K562 (cell line): Measurements from ENCODE around the gene PPFIA1. TPM values are rescaled to one million over a fixed set of nuclear protein-coding genes. Genes with fewer than 3 reads are reported as not detected.
A peak's percentile ranks its signal among the peaks of the same experiment; 100 is the strongest.
"Not testable (repeated sequence)": the region's sequence is repeated elsewhere in the genome, so short reads cannot be mapped to it uniquely, and the experiment has no call there.

Source experiments
- ATAC-seq: fragments of 200-7000 bp; cut with Tn5 transposase; 3 replicates; pipeline ENCODE4 v1.9.1; 2020; ENCODE audit warnings: moderate library complexity
- BruUV-seq: library from RNA; stranded (reverse); fragments of 400-500 nt; replicated peaks from 2 replicates; lab custom pipeline; 2021; lab: Mats Ljungman, UMichigan
- CTCF ChIA-PET: fragments of 300-600 bp; formaldehyde crosslinking; extraction: SDS; loops from one replicate; lab custom pipeline; 2021; ENCODE audit warnings: low intra/inter-chr PET ratio; lab: Yijun Ruan, JAX
- POLR2A ChIA-PET: fragments of 300-600, 350-650 bp; sonication (Branson Sonifier 250); formaldehyde crosslinking; extraction: SDS; loops from one replicate; lab custom pipeline; 2021; ENCODE audit warnings: antibody characterized with exemption, inconsistent platforms; lab: Yijun Ruan, JAX
- DNase-seq, 4 experiments: peaks; one replicate each; pipeline versions ENCODE4 v3.0.0 to v3.0.0-alpha.2; 2011 to 2018; ENCODE audit warnings: low spot score in 3 of 4, mixed read lengths in 3 of 4; ENCODE audit errors: extremely low read depth in 1 of 4
- FAIRE-seq: peaks from 2 replicates; lab custom pipeline; 2011; peaks lifted over from hg19 to GRCh38; lab: Jason Lieb, UNC
- H2AFZ ChIP-seq: 2 replicates; pipeline ENCODE4 v1.6.0; 2011; ENCODE audit warnings: low read depth, low read length, control low read depth, inconsistent platforms
- H3K27ac ChIP-seq: fragments of 200-600 bp; 3 replicates; pipeline ENCODE4 v1.8.0; 2011; ENCODE audit warnings: low read depth, mild to moderate bottlenecking, control low read depth, inconsistent platforms, low read length, moderate library complexity, mixed read lengths; ENCODE audit errors: extremely low read depth
- H3K27me3 ChIP-seq, 2 experiments: fragments of 300-600 bp in 1 of 2; 2 replicates in 1 of 2; 3 replicates in 1 of 2; pipeline versions ENCODE4 v1.6.0 to v1.8.0; 2011; ENCODE audit warnings: inconsistent platforms in 2 of 2, low read length in 2 of 2, mild to moderate bottlenecking in 1 of 2, mixed read lengths in 1 of 2, moderate library complexity in 1 of 2; ENCODE audit not compliant: control insufficient read depth in 2 of 2, insufficient read depth in 2 of 2
- H3K36me3 ChIP-seq: fragments of 300-600 bp; 3 replicates; pipeline ENCODE4 v1.8.0; 2011; ENCODE audit warnings: mild to moderate bottlenecking, low read length, inconsistent platforms; ENCODE audit not compliant: control insufficient read depth, insufficient read depth
- H3K4me1 ChIP-seq, 2 experiments: fragments of 200-600 bp in 1 of 2; replicated peaks in 1 of 2; 2 replicates in 1 of 2; 3 replicates in 1 of 2; pipeline versions ENCODE4 v1.5.1 to v1.8.0; 2011; ENCODE audit warnings: inconsistent platforms in 2 of 2, low read length in 2 of 2, mild to moderate bottlenecking in 1 of 2, mixed read lengths in 1 of 2, moderate library complexity in 1 of 2; ENCODE audit not compliant: control insufficient read depth in 2 of 2, insufficient read depth in 2 of 2
- H3K4me2 ChIP-seq: 2 replicates; pipeline ENCODE4 v1.6.1; 2011; ENCODE audit warnings: low read length, control low read depth, inconsistent platforms, mixed read lengths; ENCODE audit not compliant: insufficient read depth
- H3K4me3 ChIP-seq: fragments of 200-600 bp; sonication (generic), shearing (Covaris generic); 2 replicates; pipeline ENCODE4 v1.5.1; 2016; ENCODE audit warnings: control low read depth, inconsistent platforms
- H3K79me2 ChIP-seq: fragments of 200-600 bp; 3 replicates; pipeline ENCODE4 v1.8.0; 2011; ENCODE audit warnings: low read length, inconsistent platforms; ENCODE audit not compliant: control insufficient read depth, insufficient read depth
- H3K9ac ChIP-seq, 2 experiments: 2 replicates each; pipeline versions ENCODE4 v1.6.0 to v1.6.1; 2011; ENCODE audit warnings: low read depth in 2 of 2, low read length in 2 of 2, control low read depth in 1 of 2, inconsistent platforms in 1 of 2, mild to moderate bottlenecking in 1 of 2, mixed read lengths in 1 of 2; ENCODE audit not compliant: insufficient read depth in 1 of 2
- H3K9me1 ChIP-seq: one replicate; pipeline ENCODE4 v1.6.0; 2011; ENCODE audit warnings: inconsistent platforms, mild to moderate bottlenecking, low read length, moderate library complexity; ENCODE audit not compliant: control insufficient read depth, insufficient read depth
- H3K9me3 ChIP-seq: replicated peaks from 2 replicates; pipeline ENCODE4 v1.5.1; 2011; ENCODE audit warnings: low read depth, low read length, inconsistent platforms; ENCODE audit not compliant: control insufficient read depth, insufficient read depth
- H4K20me1 ChIP-seq: replicated peaks from 2 replicates; pipeline ENCODE4 v1.6.1; 2011; ENCODE audit warnings: low read length, inconsistent platforms, mixed read lengths; ENCODE audit not compliant: control insufficient read depth, insufficient read depth
- ARNT ChIP-seq, 2 experiments: fragments of 450-650 bp; IDR thresholded peaks; 2 replicates each; pipeline ENCODE4 v1.6.1; 2016; ENCODE audit warnings: mild to moderate bottlenecking in 1 of 2
- BHLHE40 ChIP-seq: IDR thresholded peaks from 2 replicates; pipeline ENCODE4 v1.6.1; 2011; ENCODE audit warnings: low read length, improper control_type of control experiment
- EHMT2 ChIP-seq: fragments of 450-650 bp; IDR thresholded peaks from 2 replicates; pipeline ENCODE4 v1.6.1; 2018; ENCODE audit warnings: antibody characterized with exemption
- ESRRB ChIP-seq: fragments of 250-450 bp; sonication (Bioruptor Pico); IDR thresholded peaks from 2 replicates; pipeline ENCODE4 v1.5.0; 2020; ENCODE audit warnings: mild to moderate bottlenecking, moderate library complexity, borderline replicate concordance
- ETV6 ChIP-seq, 3 experiments: fragments of 150-350 bp in 1 of 3; sonication (generic) in 1 of 3; formaldehyde crosslinking in 1 of 3; IDR thresholded peaks; 2 replicates each; pipeline versions ENCODE4 v1.6.1 to v1.8.0; 2014 to 2022; ENCODE audit warnings: borderline replicate concordance in 2 of 3, low read depth in 2 of 3, antibody characterized with exemption in 1 of 3, low read length in 1 of 3, mild to moderate bottlenecking in 1 of 3, missing genetic modification reagents in 1 of 3
- KDM5B ChIP-seq: fragments of 200-600 bp; sonication (generic); IDR thresholded peaks from 2 replicates; pipeline ENCODE4 v1.6.1; 2012; ENCODE audit warnings: low read depth, mild to moderate bottlenecking, moderate library complexity, low read length, control low read depth, inconsistent platforms; ENCODE audit not compliant: insufficient replicate concordance
- MIER1 ChIP-seq: fragments of 450-650 bp; IDR thresholded peaks from 2 replicates; pipeline ENCODE4 v1.6.1; 2016; ENCODE audit warnings: antibody characterized with exemption, mild to moderate bottlenecking, low read depth
- SIN3B ChIP-seq: fragments of 450-650 bp; IDR thresholded peaks from 2 replicates; pipeline ENCODE4 v1.6.1; 2017; ENCODE audit warnings: low read depth, mild to moderate bottlenecking, moderate library complexity
- THRAP3 ChIP-seq: fragments of 450-650 bp; IDR thresholded peaks from 2 replicates; pipeline ENCODE4 v1.6.1; 2016; ENCODE audit warnings: mild to moderate bottlenecking, inconsistent platforms, borderline replicate concordance
- YY1 ChIP-seq, 3 experiments: IDR thresholded peaks; 2 replicates each; pipeline ENCODE4 v1.6.1; 2011; ENCODE audit warnings: low read length in 2 of 3, mild to moderate bottlenecking in 2 of 3, moderate library complexity in 2 of 3, borderline replicate concordance in 1 of 3, control low read depth in 1 of 3, low read depth in 1 of 3; ENCODE audit not compliant: insufficient read depth in 3 of 3, insufficient replicate concordance in 2 of 3, control insufficient read depth in 1 of 3, insufficient read length in 1 of 3; ENCODE audit errors: extremely low read depth in 1 of 3
- WGBS: fragments of 100-300 bp; shearing (Covaris generic); methylation state at CpG from one replicate; pipeline ENCODE4 v1.1.6; 2016; ENCODE audit warnings: low coverage, mixed read lengths; ENCODE audit not compliant: insufficient coverage; ENCODE audit errors: missing lambda C conversion rate; 5-methylcytosine and 5-hydroxymethylcytosine counted together
- in situ Hi-C: fragments of 300-500 bp; cut with MboI; formaldehyde crosslinking; loops from 4 replicates; pipeline ENCODE4 v1.15.0; 2018; ENCODE audit warnings: inconsistent platforms, mixed read lengths
- intact Hi-C: fragments of 100-400 bp; cut with micrococcal nuclease; formaldehyde crosslinking; loops from 2 replicates; pipeline ENCODE4 v1.14.2; 2022
- polyA plus RNA-seq, 8 experiments: library from polyadenylated mRNA; depleted of rRNA in 4 of 8; stranded (reverse) in 5 of 8; unstranded in 3 of 8; fragments of >200 nt; fragmentation: Nextera tagmentation in 2 of 8; fragmentation: Illumina TruSeq in 1 of 8; extraction: Ambion mirVana in 2 of 8; extraction: Trizol in 1 of 8; gene quantifications; 2 replicates each; pipeline versions ENCODE4 v1.2.1 to v1.2.3, GENCODE V29; 2011 to 2014; ENCODE audit warnings: inconsistent platforms in 1 of 8, missing spikeins in 1 of 8
- total RNA-seq, 7 experiments: library from RNA; depleted of rRNA in 6 of 7; stranded (reverse); fragments of >200 nt in 6 of 7; fragmentation: Illumina TruSeq in 2 of 7; extraction: Trizol in 2 of 7; gene quantifications; 2 replicates each; pipeline versions ENCODE4 v1.2.1 to v1.2.3, GENCODE V29; 2011 to 2021; ENCODE audit warnings: low replicate concordance in 1 of 7

Gene PPFIA1
- total and polyA plus RNA-seq, 9 of the 15 experiments (the other 6 are each of a cell fraction or from before 2014, with no cell fraction given) = 9.9 to 41.5 (median 28.5) TPM

GRCh38 chr11:70389201-70389600 lies 118.7 kb downstream of the PPFIA1 start:
- POLR2A ChIA-PET = interaction anchor here (1.5 kb wide), 1 partner anchor 11 kb away, joined by 6 read pairs; no protein-coding TSS in a partner anchor
- in situ Hi-C loops = no loop called here
- peaks cover 67% of the 10 kb centered on the region; the same call in 2 of the 3 replicates for H3K36me3 ChIP-seq

GRCh38 chr11:70390882-70391281 lies 120.4 kb downstream of the PPFIA1 start:
- Histone ChIP-seq H3K36me3 (peaks cover 70% of the 10 kb centered on the region; the same call in 2 of the 3 replicates), H3K27ac (peak overlapping the region; percentile 28; the same call in 1 of the 3 replicates), H3K79me2 (peaks cover 66% of the 10 kb centered on the region)
- H3K27me3 ChIP-seq, in situ Hi-C loops, FAIRE-seq, H3K4me3 ChIP-seq, H3K9ac ChIP-seq, H3K9me1 ChIP-seq, H3K9me3 ChIP-seq, ATAC-seq, H4K20me1 ChIP-seq, H3K4me2 ChIP-seq, POLR2A ChIA-PET, BruUV-seq, DNase-seq, H2AFZ ChIP-seq, H3K4me1 ChIP-seq, CTCF ChIA-PET: not testable (repeated sequence)
- 94% methylated on average over 6 of the region's 7 CpGs for WGBS
- intact Hi-C loops = loop anchor here (10.0 kb wide), 1 partner anchor 186 kb away; the partner anchor contains the start of gene FADD
- peak in 1 of 3 experiments; percentile 36 for TF ChIP-seq YY1 (IDR thresholded peaks at IDR 0.05; ENCODE audit: borderline replicate concordance in 1 of 3, control insufficient read depth in 1 of 3, extremely low read depth in 1 of 3, insufficient read depth in 3 of 3, insufficient read length in 1 of 3, insufficient replicate concordance in 2 of 3, low read depth in 1 of 3, low read length in 2 of 3)

More at GRCh38 chr11:70389201-70389600, 118.7 kb downstream of the PPFIA1 start:
- BruUV-seq = no TSS peak
- intact Hi-C loops = no loop called here
- H3K4me1 ChIP-seq = peaks cover 0 to 12% of the 10 kb centered on the region in 2 experiments; a peak in 2 of 5 replicates
- ATAC-seq = no peak
- DNase-seq = no peak
- CTCF ChIA-PET = no interaction called here
- no peaks in the 10 kb centered on the region for H4K20me1 ChIP-seq
- H3K27me3 ChIP-seq = no peaks in the 10 kb centered on the region
- no peaks in the 10 kb centered on the region for H3K9me3 ChIP-seq
- no peak for FAIRE-seq
- H3K27ac ChIP-seq = peak overlapping the region; percentile 26; the same call in 1 of the 3 replicates
- no peak for TF ChIP-seq KDM5B
- no peak for TF ChIP-seq BHLHE40
- TF ChIP-seq SIN3B = no peak
- no peak for TF ChIP-seq MIER1
- TF ChIP-seq ESRRB (CRISPR knock-in tag) = no peak
- no peak for TF ChIP-seq ETV6 (IDR thresholded peaks at IDR 0.05; ENCODE audit: borderline replicate concordance in 1 of 2, low read depth in 2 of 2, low read length in 1 of 2)
- TF ChIP-seq ETV6 (CRISPR knock-in tag; IDR thresholded peaks at IDR 0.05; ENCODE audit: borderline replicate concordance) = no peak
- TF ChIP-seq EHMT2 = no peak
- TF ChIP-seq ARNT (IDR thresholded peaks at IDR 0.05) = no peak
- TF ChIP-seq THRAP3 = no peak
- H3K9me1 ChIP-seq = no peaks in the 10 kb centered on the region
- no peak overlapping the region for H3K9ac ChIP-seq
- H3K4me2 ChIP-seq = no peak overlapping the region
- H2AFZ ChIP-seq = no peak overlapping the region
- no peak overlapping the region for H3K4me3 ChIP-seq
- WGBS = 91% methylated on average over 6 of the region's 6 CpGs
- H3K79me2 ChIP-seq = peaks cover 49% of the 10 kb centered on the region
